RPMI8226 (cell line): ENCODE measurements around the gene LSM4.
"Not testable (repeated sequence)": the region's sequence is repeated elsewhere in the genome, so short reads cannot be mapped to it uniquely, and the experiment has no call there.

Source experiments
- DNase-seq: peaks from one replicate; pipeline ENCODE4 v3.0.0-alpha.2; 2015

LSM4 gene

GRCh38 chr19:18340190-18340989 lies 17.5 kb upstream of the LSM4 start, which contains the start of gene PGPEP1:
PGPEP1 (plus strand) TSS chr19:18340598; CDS start chr19:18340682, 84 bp downstream.
- DNase-seq, result peak; percentile 70

GRCh38 chr19:18339723-18340122 lies 16.8 kb upstream of the LSM4 start:
- DNase-seq, result peak; percentile 54

- no peak for DNase-seq
Measured at GRCh38 chr19:18338541-18338940, 15.7 kb upstream of the LSM4 start.

- DNase-seq, result no peak
Measured at GRCh38 chr19:18336121-18336520, 13.2 kb upstream of the LSM4 start.

GRCh38 chr19:18333680-18334079 lies 10.8 kb upstream of the LSM4 start:
- DNase-seq, result peak; percentile 12

- DNase-seq, result no peak
Measured at GRCh38 chr19:18332917-18333530, 10.1 kb upstream of the LSM4 start.

- no peak for DNase-seq
Measured at GRCh38 chr19:18330868-18331267, 8.0 kb upstream of the LSM4 start.

- DNase-seq, result no peak
Measured at GRCh38 chr19:18329035-18329376, 6.1 kb upstream of the LSM4 start.

- peak; percentile 91 for DNase-seq
Measured at GRCh38 chr19:18328340-18329034, 5.6 kb upstream of the LSM4 start.

GRCh38 chr19:18326772-18327171 lies 3.9 kb upstream of the LSM4 start:
- DNase-seq, result no peak

- DNase-seq, result not testable (repeated sequence)
Measured at GRCh38 chr19:18324373-18324731, 1.5 kb upstream of the LSM4 start.

GRCh38 chr19:18322318-18322758 lies 538 bp downstream of the LSM4 start:
- DNase-seq, result peak; percentile 76

- DNase-seq, result no peak
Measured at GRCh38 chr19:18321734-18322102, 1.2 kb downstream of the LSM4 start.

GRCh38 chr19:18320865-18321733 lies 1.8 kb downstream of the LSM4 start:
- DNase-seq, result no peak

GRCh38 chr19:18319591-18320135 lies 3.2 kb downstream of the LSM4 start:
- no peak for DNase-seq

GRCh38 chr19:18317961-18318800 lies 4.7 kb downstream of the LSM4 start:
- DNase-seq, result no peak

GRCh38 chr19:18313398-18313797 lies 9.5 kb downstream of the LSM4 start:
- DNase-seq, result no peak

- no peak for DNase-seq
Measured at GRCh38 chr19:18312092-18312534, 10.8 kb downstream of the LSM4 start.

GRCh38 chr19:18311502-18312091 lies 11.3 kb downstream of the LSM4 start:
- DNase-seq, result no peak

GRCh38 chr19:18310966-18311365 lies 11.9 kb downstream of the LSM4 start:
- no peak for DNase-seq
